NB4 (cell line): ENCODE measurements around the gene UNC93B1.

ENCODE experiments used
- MAX ChIP-seq: IDR thresholded peaks from 2 replicates; pipeline ENCODE4 v1.6.1; 2011; ENCODE audit warnings: low read depth, low read length
- MYC ChIP-seq: IDR thresholded peaks from 2 replicates; pipeline ENCODE4 v1.6.1; 2011; ENCODE audit warnings: low read depth, low read length
- POLR2A ChIP-seq: IDR thresholded peaks from 2 replicates; pipeline ENCODE4 v1.6.1; 2011; ENCODE audit warnings: mild to moderate bottlenecking; ENCODE audit not compliant: insufficient read length; ENCODE audit errors: extremely low read depth
- TF ChIP-seq, protein P1 (sequence below): IDR thresholded peaks from one replicate; pipeline ENCODE4 v1.5.1; 2012; ENCODE audit warnings: low read depth, low read length

GRCh38 chr11:68004551-68005335 is 846 bp upstream of the UNC93B1 start:
- TF ChIP-seq POLR2A (no peak), MYC (no peak), MAX (no peak)
- TF ChIP-seq, protein P1, sequence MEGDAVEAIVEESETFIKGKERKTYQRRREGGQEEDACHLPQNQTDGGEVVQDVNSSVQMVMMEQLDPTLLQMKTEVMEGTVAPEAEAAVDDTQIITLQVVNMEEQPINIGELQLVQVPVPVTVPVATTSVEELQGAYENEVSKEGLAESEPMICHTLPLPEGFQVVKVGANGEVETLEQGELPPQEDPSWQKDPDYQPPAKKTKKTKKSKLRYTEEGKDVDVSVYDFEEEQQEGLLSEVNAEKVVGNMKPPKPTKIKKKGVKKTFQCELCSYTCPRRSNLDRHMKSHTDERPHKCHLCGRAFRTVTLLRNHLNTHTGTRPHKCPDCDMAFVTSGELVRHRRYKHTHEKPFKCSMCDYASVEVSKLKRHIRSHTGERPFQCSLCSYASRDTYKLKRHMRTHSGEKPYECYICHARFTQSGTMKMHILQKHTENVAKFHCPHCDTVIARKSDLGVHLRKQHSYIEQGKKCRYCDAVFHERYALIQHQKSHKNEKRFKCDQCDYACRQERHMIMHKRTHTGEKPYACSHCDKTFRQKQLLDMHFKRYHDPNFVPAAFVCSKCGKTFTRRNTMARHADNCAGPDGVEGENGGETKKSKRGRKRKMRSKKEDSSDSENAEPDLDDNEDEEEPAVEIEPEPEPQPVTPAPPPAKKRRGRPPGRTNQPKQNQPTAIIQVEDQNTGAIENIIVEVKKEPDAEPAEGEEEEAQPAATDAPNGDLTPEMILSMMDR = no peak
